KBM-7 (cell line): ENCODE data around the gene AQP5.

Experiments
- DNase-seq: peaks from one replicate; pipeline ENCODE4 v3.0.0-alpha.2; 2015
- in situ Hi-C: fragments of 300-500 bp; cut with MboI; formaldehyde crosslinking; loops from 2 replicates; pipeline ENCODE4 v1.14.3; 2020; ENCODE audit warnings: low sequenced_read_pairs, low pct_unique_long_range_greater_than_20kb, mixed read lengths

AQP5 gene

DNA sequence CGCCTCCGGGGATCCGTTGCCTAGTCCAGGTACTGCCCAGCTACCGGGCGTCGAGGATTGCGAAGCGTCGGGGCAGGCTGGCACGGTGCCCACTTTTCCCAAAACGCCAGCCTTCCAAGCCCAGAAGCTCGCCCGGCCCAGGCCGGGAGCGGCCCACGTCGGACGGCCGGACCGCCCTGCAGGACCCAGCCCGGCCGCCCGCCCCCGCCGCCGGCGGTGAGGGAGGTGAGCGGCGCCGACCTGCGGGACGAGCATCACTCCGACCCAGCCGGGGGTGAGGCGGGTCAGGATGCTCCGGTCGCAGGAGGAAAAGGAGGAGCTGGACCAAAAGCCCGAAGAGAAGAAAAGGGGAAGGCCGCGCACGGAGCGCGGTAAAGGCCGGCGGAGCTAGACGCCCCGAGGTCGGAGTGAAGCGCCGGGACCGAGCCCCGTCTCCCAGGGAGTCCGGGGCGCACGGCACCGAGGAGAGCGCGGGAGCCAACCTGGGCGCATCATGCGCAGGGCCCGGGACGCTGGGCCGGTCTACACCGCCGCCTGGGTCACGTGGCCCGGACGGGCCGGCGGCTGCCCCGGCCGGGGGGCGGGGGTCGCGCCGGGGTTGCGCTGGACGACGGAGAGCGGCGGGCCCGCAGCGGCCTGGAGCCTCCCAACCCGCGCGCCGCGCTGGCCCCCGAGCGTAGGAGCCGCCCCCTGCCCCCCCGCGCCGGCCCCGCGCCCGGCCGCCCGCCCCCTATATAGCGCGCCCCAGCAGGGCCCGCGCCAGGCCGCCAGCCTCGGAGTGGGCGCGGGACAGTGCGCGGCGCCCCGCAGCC, at the start of gene AQP5:
Gene AQP5 (plus strand): TSS at position 762 of the 812 bp plus-strand sequence. CDS start 146 bp downstream, outside the sequence.
- in situ Hi-C loops = no loop called here

DNA sequence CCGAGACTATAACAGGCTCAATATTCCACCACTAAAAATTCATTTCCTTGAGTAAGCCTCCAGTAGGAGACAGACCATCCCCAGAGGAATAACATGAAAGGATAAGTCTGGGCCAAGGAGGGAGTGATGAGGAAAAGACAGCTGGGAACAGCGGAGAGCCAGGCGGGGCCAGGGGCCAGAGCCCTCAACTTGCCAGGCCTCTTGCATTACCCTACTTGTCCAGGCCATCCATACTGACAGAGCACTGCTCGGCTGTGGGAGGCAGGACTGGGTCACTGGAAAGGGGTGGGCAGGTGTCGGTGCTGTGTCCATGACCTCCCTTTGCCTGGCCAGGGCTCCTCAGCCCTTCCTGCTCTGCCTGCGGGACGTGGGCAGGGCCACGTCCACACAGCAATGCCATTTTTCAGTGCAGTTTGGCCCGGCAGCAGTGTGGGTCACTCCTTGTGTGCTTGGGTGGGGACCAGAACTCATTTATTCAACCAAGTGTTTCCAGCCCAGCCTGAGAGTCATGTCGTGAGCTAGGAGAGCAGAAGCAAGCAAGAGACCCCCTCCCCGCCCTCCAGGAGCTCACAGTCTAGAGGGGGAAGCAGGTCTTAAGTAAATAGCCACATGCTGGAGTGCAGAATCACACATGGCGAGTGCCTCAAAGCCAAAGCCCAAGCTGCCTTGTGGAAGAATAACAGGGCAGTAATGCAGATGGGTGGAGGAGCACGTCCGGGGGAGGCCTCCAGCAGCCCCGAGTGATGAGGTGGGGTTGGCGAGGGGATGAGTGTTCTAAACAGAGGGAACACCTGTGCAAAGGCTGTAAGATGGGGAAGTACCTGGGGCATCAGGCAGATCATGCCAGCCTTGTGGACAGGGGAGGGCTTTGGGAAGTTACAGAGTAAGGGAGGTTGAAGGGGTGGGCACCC, 49.1 kb upstream of the AQP5 start:
- DNase-seq = no peak
- in situ Hi-C loops = no loop called here

More for the DNA sequence above, at the start of gene AQP5:
- no peak for DNase-seq

DNA sequence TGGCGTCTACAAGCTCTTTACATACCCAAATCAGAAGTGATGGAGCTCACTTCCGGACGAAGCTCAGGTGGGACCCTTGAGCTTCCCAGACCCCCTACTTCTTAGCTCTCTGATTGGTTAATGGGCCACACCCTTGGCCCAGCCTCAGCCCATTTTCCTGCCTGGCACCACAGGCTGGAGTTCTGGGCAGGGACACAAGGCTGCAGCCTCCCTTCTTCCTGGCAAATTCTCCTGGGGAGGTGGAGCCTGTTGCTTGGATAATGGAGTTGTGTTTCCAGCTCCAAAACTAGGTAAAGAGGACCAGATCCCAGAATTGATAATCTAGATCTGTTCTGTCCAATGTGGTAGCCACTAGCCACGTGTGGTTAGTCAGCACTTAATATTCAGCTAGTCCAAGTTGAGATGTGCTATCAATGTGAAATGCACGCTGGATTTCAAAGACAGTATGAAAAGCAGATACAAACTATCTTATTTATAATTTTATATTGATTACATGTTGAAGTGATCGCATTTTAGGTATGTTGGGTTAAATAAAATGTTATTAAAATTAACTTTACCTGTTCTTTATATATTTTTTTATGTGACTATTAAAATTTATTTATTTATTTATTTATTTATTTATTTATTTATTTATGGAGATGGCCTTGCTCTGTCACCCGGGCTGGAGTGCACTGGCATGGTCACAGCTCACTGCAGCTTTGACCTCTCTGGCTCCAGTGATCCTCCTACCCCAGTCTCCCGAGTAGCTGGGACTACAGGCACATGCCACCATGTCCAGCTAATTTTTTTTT, 45.3 kb upstream of the AQP5 start:
- in situ Hi-C loops = no loop called here
- no peak for DNase-seq

DNA sequence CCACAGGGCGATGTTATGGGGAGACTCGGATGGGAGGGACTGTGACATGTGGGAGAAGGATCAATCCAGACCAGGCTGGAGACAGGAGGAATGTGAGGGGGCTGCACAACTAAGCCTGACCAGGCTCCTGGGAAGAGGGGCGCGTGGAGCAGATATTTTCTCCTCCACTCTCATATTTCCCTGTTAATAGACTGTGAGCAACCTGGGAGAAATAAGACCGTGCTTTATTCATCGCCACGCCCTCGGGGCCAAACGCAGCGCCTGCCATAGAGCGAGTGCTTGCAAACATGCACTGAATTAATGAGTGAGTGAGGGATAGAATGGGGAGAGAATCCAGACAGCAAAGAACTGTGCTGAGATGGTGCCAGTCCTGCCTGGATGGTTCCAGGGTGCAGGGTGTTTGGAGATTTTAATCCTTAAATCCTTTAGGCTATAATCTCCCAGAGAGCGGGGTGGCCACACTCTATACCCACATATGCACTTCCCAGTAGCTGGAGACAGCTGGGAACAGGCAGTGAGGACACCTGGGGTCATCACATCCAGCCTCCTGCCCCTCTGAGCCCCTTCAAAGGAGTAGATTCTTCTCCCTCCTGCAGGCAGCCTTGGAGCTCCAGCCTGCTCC, 44.4 kb upstream of the AQP5 start:
- no peak for DNase-seq
- in situ Hi-C loops = no loop called here

DNA sequence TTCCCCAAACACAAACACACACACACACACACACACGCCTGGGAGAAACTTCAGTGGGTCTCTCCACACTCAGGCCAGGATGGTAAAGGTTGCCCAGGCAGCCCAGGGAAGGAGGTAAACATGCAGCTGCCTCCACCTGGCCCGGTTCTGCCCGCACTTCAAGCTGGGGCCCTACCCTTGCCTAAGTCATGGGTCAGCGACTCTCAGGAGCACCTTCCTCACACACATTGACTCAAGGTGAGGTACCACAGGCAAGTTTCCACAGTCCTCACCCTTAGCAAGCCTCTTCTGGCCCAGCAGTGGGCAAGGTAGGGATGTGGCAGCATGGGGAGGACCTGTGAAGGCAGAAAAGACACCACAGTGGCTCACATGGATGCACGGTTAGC, 43.9 kb upstream of the AQP5 start:
- in situ Hi-C loops = no loop called here
- DNase-seq = no peak

DNA sequence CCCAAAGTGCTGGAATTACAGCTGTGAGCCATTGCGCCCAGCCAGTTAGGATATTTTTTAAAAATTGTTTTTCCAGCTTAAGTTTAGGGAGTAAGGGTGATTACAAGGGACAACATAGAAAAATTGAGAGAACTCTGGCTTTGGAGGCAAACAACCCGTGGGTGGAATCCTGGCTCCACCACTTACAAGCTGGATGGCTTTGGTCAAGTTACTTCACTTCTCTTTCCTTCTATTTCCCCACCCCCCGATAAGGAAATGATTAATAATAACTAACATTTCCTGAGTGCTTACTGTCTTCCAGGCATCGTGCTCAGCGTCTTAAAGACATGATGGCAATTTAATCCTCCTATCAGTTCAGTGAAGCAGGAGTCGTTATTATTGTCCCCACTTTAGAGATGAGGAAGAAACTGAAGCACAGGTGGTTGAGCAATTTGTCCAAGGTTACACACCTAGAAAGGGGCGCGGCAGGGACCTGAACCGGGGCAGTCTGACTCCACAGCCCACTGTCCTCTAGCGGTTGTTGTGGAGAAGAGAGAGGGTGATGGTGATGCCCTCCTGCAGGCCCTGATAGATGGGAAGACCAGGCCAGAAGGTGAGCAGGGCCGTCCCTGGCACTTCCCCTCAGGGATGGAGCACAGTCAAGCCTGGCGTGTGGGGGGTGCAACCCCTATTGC, 41.3 kb upstream of the AQP5 start:
- DNase-seq = no peak
- in situ Hi-C loops = no loop called here

DNA sequence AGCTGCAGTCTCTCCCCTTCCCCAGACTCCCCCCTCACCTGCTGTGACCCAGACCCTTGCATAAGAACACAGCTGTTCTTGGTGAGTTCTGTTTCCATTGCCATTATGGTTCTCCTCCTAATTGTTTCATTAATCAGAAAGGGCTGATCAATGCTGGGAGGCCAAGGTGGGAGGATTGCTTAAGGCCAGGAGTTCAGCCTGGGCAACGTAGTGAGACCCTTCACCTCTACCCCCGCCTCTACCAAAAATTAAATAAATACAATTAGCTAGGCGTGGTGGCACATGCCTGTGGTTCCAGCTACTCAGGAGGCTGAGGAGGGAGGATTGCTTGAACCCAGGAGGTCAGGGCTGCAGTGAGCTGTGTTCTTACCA, 40.8 kb upstream of the AQP5 start:
- DNase-seq = no peak
- in situ Hi-C loops = no loop called here

DNA sequence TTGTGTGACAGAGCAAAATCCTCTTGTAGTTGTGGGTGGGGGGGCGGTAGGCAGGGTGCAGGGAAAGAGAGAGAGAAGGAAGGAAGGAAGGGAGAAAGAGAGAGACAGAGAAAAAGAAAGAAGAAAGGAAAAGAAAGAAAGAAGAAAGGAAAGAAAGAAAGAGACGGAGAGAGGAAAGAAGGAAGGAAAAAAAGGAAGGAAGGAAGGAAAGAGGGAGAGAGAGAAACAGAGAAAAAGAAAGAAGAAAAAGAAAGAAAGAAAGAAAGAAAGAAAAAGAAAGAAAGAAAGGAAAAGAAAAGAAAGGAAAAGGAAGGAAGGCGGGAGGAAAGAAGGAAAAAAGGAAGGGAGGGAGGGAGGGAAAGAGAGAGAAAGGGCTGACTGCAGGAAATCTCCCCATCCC, 40.4 kb upstream of the AQP5 start:
- DNase-seq = no peak
- in situ Hi-C loops = no loop called here

DNA sequence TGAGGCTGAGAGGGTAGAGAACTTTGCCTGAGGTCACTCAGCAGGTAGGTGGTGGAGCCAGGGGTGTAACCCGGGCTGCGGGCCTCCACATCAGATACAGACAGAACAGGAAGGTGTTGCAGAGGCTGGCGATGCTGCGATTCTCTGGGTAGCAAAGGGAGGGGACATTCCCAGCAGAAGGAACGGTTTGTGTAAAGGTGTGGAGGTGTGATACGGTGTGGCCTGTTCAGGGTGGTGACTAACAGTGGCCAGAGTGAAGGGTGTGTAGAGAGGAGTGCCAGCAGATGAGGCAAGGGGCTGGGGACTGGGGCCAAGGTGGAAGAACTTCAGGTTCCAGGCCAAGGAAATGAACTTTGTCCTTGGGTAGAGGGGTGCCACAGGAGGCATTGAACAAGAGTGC, 39.7 kb upstream of the AQP5 start:
- DNase-seq = no peak
- in situ Hi-C loops = no loop called here

DNA sequence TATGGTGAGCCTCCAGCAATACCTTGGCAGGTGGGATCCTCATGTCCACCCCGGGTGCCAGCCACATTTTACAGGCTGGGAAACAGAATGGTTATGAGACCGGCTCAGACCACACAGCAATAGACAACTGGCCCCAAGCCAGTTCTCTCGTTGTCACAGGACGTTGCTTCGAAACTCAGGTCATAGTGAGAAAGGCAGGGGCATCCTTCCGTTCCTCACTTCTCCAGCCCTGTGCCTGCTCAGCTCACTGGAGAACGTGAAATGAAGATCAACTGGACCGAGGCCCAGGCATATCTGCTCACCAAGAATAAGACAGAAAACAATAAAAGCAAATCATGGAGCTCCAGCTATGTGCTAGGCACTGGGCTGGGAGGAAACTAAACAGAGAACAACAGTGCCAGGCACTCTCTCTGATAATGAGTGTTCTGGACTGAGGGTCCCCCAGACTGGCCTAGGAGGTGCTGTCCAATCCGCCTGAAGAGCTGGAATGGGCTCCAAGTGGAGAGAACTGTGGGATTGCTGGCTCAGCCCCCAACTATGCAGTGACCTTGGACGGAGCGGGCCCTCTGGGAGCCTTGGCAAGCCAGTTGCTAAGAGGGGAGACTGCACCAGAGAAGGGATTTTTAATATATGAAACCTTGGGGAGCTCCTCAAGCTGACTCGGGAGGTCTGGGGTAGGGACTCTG, 39.2 kb upstream of the AQP5 start:
- DNase-seq = no peak
- in situ Hi-C loops = no loop called here

DNA sequence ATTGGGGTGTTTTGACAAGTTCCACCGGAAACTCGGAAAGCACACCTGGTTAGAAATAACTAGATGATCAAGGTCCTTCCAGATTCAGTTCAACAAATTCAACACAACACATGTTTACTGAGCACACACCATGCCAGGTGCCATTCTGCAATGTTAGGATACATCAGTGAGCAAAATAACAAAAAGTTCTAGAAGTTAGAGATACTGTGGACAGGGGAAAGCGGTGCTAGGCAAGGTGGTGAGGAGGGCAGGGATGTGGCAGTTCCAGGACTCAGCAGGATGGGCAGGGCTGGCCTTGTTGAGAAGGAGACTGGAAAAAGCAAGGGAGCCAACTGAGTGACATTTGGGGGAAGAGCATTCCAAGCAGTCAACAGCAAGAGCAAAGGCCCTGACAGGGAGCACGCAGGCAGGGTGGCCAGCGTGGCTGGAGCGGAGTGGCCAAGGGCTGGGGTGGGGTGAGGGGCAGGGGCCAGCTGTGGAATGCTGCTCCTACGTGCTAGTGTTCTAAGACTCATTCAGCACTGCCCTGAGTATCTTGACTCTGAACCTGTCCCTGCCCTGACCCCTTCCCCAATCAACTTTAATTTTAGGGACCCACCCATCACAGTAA, 38.5 kb upstream of the AQP5 start:
- no peak for DNase-seq
- in situ Hi-C loops = no loop called here

DNA sequence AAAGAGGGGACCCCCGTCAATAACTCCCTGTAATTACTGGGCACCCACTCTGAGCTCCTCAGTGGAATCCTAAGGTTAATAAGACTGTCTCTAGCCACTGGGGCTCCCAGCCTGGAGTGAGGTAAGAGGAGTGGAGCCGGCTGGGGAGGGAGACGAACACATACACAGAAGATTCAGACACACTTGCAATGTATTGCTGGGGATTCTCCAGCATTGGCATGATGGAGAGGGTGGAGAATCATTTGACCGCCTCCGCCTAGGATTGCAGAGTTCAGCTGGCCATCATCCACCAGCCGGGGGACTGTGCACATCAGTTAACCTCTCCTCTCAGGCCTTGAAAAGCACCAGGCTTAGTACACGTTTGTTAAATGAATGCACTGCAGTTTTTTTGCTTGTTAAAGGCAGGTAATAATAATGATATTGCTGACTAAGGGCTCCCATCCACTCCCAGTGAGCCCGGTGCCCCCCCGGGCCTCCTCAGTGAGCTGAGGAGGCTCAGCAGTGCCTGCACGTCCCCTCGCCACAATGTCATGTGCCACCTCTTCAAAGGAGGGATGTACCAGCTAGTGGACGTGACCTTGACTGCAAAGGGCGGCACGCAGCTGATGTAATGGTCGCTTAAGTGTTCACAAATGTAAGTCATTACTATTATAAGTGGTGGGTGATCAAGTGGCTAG, 37.7 kb upstream of the AQP5 start:
- DNase-seq = no peak
- in situ Hi-C loops = no loop called here

DNA sequence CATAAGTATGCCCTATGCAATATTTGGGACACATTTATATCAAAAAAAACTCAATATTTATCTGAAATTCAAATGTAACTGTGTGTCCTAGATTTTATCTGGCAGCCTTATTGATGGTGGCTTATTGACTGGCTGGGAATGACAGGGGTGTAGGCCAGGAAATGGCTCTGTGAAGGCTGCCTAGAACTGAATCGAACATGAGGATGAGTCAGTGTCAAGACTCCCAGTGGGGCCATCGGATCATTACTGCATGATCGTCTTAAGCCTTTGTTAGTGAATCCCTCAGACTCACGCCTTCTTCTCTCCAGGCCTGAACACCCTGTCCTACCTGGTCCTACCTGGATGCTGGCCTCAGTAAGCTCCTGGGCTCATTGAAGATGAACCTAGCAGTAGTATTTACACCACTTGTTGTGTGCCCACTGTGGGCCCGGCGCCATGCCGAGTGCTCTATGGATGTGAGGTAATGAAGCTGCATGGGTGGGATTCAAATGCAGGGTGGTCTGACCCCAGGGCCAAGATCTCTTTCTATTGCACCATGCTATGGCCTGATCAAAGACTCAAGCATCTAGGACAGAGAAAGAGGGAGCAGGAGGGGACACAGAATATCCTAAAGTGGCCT, 36.9 kb upstream of the AQP5 start:
- no peak for DNase-seq
- in situ Hi-C loops = no loop called here

DNA sequence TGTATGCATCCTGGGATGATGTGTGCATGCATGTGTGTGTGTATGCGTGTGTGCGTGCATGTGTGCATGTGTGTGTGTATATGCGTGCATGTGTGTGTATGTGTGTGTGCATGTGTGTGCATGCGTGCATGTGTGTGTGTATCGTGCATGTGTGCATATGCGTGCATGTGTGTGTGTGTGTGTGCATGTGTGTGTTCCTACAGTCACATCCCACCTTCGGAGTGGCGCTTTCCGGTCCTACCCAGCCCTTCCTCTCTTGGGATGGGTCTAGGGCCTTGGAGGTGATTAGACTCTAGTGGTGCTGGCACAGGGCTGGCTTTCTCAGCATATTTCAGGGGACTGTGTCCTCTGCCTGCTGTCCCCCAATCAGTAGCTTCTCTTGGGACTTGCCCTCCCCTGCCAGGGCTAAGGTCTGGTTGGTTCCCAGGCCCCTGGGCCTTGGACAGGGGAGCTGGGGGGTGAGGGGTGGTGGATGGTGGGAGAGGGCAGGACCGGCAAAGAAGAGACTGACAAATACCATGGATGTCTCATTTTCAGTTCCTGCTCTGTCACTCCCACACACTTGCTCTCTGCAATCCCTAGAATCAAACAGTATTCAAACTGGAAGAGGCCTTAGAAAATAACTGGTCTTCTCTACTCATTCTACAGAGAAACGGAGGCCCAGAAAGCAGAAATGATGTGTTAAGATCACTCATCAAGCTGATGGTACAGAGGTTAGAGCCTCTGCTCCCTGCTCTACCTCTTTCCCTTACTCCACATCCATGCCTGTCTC, 36.1 kb upstream of the AQP5 start:
- in situ Hi-C loops = no loop called here
- no peak for DNase-seq

DNA sequence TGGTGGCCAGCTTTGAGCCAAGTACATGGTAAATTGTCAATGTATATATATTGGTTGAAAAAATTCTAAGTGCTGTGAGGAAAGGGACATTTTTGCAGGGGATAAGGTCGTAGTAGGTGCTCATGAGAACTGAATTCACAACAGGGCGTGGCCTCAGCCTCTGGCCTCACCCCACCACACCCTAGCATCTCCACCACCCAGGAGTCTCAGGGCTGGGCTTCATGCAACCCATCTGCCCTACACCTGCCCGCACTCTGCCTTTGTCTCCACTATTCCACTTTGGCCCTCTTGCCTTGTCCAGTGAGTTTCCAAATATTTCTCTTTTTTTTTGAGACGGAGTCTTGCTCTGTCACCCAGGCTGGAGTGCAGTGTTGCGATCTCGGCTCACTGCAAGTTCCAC, 33.2 kb upstream of the AQP5 start:
- DNase-seq = no peak
- in situ Hi-C loops = no loop called here

DNA sequence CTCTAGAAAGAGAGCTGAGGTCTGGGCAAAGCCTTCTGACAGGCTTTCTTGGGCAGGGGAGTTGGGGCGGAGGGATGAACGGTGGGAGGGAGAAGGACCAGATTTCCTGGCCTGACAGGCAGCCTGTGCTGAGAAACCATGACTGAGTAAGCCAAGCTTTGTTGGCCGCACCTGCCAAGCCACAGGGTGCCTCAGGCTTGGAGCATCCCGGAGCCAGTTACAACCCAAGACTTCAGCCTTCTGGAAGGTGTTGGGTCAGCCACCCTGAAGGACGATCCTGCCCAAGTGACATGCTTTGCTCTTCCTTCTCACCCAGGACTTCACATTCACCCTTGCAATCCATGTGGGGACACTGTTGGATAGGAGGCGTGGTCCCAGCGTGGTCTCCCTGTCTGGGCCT, 32.1 kb upstream of the AQP5 start:
- DNase-seq = no peak
- in situ Hi-C loops = no loop called here
